Measurements from ENCODE around the gene MCM9.

- TF ChIP-seq SIN3A (IDR thresholded peaks at IDR 0.05; ENCODE audit: borderline replicate concordance, insufficient read depth, low read length) (no peak), TAF1 (IDR thresholded peaks at IDR 0.05; ENCODE audit: borderline replicate concordance, insufficient read depth, low read length) (no peak), POLR2AphosphoS5 (IDR thresholded peaks at IDR 0.05; ENCODE audit: low read depth, low read length) (no peak)
These were observed 91.1 kb downstream of the MCM9 start for GRCh38 chr6:118843685-118844390.
